ENCODE measurements around the gene SLC22A23. TPM values are rescaled to one million over a fixed set of nuclear protein-coding genes. Genes with fewer than 3 reads are reported as not detected.

The SLC22A23 gene
- total RNA-seq, 1 donor from 2014 or later = 27.8 TPM

GRCh38 chr6:3322366-3322890 lies 134.4 kb downstream of the SLC22A23 start:
- ATAC-seq (no peak), DNase-seq (no peak)
- intact Hi-C loops (cut with DNase I) = no loop called here
- H3K27me3 ChIP-seq (ENCODE audit: low read depth) = no peaks in the 10 kb centered on the region
- H3K27ac ChIP-seq = no peak overlapping the region
- H3K9me3 ChIP-seq = no peaks in the 10 kb centered on the region
- no peak overlapping the region for H3K4me3 ChIP-seq
- H3K36me3 ChIP-seq = no peaks in the 10 kb centered on the region
- TF ChIP-seq CTCF (IDR thresholded peaks at IDR 0.05) = no peak
- H3K4me1 ChIP-seq = peaks cover 22% of the 10 kb centered on the region

DNA sequence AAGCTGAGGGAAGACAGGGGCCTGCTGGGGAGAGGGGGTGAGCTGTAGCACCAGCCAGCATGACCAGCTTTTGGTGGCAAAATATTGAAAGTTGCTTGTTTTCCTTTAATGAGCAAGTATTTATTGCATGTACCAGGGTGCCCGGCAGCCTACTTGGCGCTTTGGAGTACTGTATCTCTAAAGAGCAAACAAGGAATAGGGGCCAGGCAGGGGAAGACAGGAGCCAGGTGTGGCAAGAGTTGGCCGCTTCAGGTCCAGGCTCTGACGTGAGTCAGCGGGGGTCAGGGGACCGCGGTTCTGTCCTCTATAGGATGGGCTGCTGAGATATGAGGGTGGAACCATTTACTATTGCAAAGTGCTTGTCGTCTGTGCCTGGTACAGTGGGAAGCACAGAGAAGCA lies 135.0 kb downstream of the SLC22A23 start:
- no peaks in the 10 kb centered on the region for H3K27me3 ChIP-seq (ENCODE audit: low read depth)
- no peak for ATAC-seq
- DNase-seq = no peak
- H3K27ac ChIP-seq = no peak overlapping the region
- H3K9me3 ChIP-seq = no peaks in the 10 kb centered on the region
- peaks cover 22% of the 10 kb centered on the region for H3K4me1 ChIP-seq
- H3K36me3 ChIP-seq = no peaks in the 10 kb centered on the region
- TF ChIP-seq CTCF (IDR thresholded peaks at IDR 0.05) = no peak
- H3K4me3 ChIP-seq = no peak overlapping the region
- intact Hi-C loops (cut with DNase I) = no loop called here

DNA sequence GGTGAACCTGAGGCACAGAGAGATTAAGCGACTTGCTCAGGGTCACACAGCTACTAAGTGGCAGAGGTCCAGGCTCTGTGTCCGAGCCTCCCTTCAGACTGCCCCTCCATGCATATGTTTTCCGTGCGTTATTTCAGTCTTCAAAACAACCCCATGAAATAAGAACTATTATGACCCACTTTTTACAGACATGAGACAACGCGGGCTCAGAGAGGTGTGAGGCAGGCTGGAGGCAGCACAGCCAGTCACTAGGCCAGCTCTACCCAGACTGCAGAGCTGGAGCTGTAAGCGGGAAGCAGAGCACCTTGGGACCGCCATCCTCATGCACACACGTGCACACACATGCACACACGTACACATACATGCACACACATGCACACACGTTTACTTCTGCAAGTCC lies 135.8 kb downstream of the SLC22A23 start:
- H3K9me3 ChIP-seq = no peaks in the 10 kb centered on the region
- DNase-seq = no peak
- no peak for TF ChIP-seq CTCF (IDR thresholded peaks at IDR 0.05)

DNA sequence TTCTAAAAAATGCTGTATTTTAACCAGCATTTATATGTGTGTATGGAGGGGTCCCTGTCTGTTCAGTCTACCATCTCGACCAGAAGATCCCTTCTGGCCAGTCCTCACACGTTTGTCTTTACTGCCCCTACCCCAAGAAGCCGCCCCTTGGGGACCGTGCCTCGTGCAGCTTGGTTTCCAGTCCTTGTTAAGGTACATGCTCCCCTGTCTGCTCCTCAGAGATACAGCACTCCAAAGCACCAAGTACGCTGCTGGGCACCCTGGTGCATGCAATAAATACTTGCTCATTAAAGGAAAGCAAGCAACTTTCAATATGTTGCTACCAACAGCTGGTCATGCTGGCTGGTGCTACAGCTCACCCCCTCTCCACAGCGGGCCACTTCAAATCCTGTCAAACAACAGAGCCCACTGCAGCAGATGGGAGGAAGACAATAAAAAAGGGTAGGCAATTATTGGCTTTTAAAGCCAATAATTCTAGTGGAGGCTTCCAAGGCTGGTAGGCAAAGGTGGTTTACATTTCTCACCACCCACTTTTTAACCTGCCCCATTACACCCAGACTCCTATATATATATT lies 136.5 kb downstream of the SLC22A23 start:
- intact Hi-C loops (cut with DNase I) = no loop called here
- TF ChIP-seq CTCF (IDR thresholded peaks at IDR 0.05) = no peak
- DNase-seq = no peak
- ATAC-seq = no peak
- Histone ChIP-seq H3K4me1 (peaks cover 17% of the 10 kb centered on the region), H3K4me3 (no peak overlapping the region), H3K9me3 (no peaks in the 10 kb centered on the region), H3K27me3 (ENCODE audit: low read depth) (no peaks in the 10 kb centered on the region), H3K27ac (no peak overlapping the region), H3K36me3 (no peaks in the 10 kb centered on the region)

More for the DNA sequence above, 135.8 kb downstream of the SLC22A23 start:
- no peak for ATAC-seq
- intact Hi-C loops (cut with DNase I) = no loop called here
- no peak overlapping the region for H3K27ac ChIP-seq
- H3K4me3 ChIP-seq = no peak overlapping the region
- peaks cover 22% of the 10 kb centered on the region for H3K4me1 ChIP-seq
- H3K27me3 ChIP-seq (ENCODE audit: low read depth) = no peaks in the 10 kb centered on the region
- H3K36me3 ChIP-seq = no peaks in the 10 kb centered on the region

GRCh38 chr6:3319610-3320200 lies 137.1 kb downstream of the SLC22A23 start:
- ATAC-seq (no peak), DNase-seq (no peak)
- no peak for TF ChIP-seq CTCF (IDR thresholded peaks at IDR 0.05)
- Histone ChIP-seq H3K36me3 (no peaks in the 10 kb centered on the region), H3K4me1 (peaks cover 10% of the 10 kb centered on the region), H3K9me3 (no peaks in the 10 kb centered on the region), H3K27me3 (ENCODE audit: low read depth) (no peaks in the 10 kb centered on the region), H3K4me3 (no peak overlapping the region), H3K27ac (no peak overlapping the region)
- intact Hi-C loops (cut with DNase I) = no loop called here
